Measurements from ENCODE around the gene NEK1. TPM values are rescaled to one million over a fixed set of nuclear protein-coding genes. Genes with fewer than 3 reads are reported as not detected.
"Not testable (repeated sequence)": the region's sequence is repeated elsewhere in the genome, so short reads cannot be mapped to it uniquely, and the experiment has no call there.

NEK1 gene
- total RNA-seq, 4 donors from 2014 or later: 10.2 to 15.8 (median 12.9) TPM

GRCh38 chr4:169437299-169438047, 174.9 kb downstream of the NEK1 start:
- intact Hi-C loops (cut with DNase I): no loop called here
- 89% methylated on average over 7 of the region's 7 CpGs for WGBS
- TF ChIP-seq EP300 (IDR thresholded peaks at IDR 0.05): no peak
- TF ChIP-seq POLR2A (IDR thresholded peaks at IDR 0.05; ENCODE audit: low read depth): no peak
- TF ChIP-seq POLR2AphosphoS5 (IDR thresholded peaks at IDR 0.05): no peak
- no peak for TF ChIP-seq CTCF (IDR thresholded peaks at IDR 0.05)
- H3K4me3 ChIP-seq: no peak overlapping the region
- DNase-seq (ENCODE audit: extremely low spot score): no peak
- peaks cover 6 to 21% (median 12%) of the 10 kb centered on the region in 4 donors for H3K4me1 ChIP-seq
- no peak overlapping the region for H3K27ac ChIP-seq (replicated peaks in 1 of 4)
- H3K36me3 ChIP-seq: peaks cover 0 to 15% (median 4%) of the 10 kb centered on the region in 4 donors
- H3K27me3 ChIP-seq: no peaks in the 10 kb centered on the region
- no peaks in the 10 kb centered on the region for H3K9me3 ChIP-seq

DNA sequence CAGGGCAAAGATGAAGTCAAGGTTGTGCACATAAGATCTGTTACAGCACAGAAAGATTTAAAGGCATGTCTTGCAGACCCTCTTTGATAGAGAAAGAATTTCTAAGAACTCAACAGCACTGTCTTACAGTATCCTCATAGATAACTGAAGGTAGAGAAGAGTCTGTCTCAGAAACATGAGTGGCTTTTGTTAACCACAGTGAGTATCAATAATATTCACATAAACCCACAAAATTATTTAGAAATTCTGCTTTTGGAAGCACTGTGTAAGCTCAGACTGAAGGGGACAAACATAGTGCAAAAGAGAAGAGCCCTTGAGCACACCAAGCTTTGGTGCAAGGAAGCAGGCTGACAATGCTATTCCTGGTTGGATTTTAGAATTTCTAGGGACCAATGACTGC, 175.6 kb downstream of the NEK1 start:
- no peak overlapping the region for H3K27ac ChIP-seq (replicated peaks in 1 of 4)
- TF ChIP-seq POLR2A (IDR thresholded peaks at IDR 0.05; ENCODE audit: low read depth) (no peak), CTCF (IDR thresholded peaks at IDR 0.05) (no peak), POLR2AphosphoS5 (IDR thresholded peaks at IDR 0.05) (no peak), EP300 (IDR thresholded peaks at IDR 0.05) (no peak)
- DNase-seq (ENCODE audit: extremely low spot score): no peak

GRCh38 chr4:169428376-169428775, 184.0 kb downstream of the NEK1 start:
- Histone ChIP-seq H3K36me3 (peaks cover 8 to 44% (median 21%) of the 10 kb centered on the region in 4 donors), H3K9me3 (no peaks in the 10 kb centered on the region), H3K4me3 (no peak overlapping the region), H3K4me1 (no peaks in the 10 kb centered on the region), H3K27me3 (no peaks in the 10 kb centered on the region), H3K27ac (replicated peaks in 1 of 4) (no peak overlapping the region)
- 60% methylated on average over 3 of the region's 3 CpGs for WGBS
- DNase-seq (ENCODE audit: extremely low spot score): no peak
- TF ChIP-seq POLR2AphosphoS5 (IDR thresholded peaks at IDR 0.05) (no peak), EP300 (IDR thresholded peaks at IDR 0.05) (no peak), POLR2A (IDR thresholded peaks at IDR 0.05; ENCODE audit: low read depth) (no peak), CTCF (IDR thresholded peaks at IDR 0.05) (no peak)
- intact Hi-C loops (cut with DNase I): no loop called here

More for the DNA sequence above, 175.6 kb downstream of the NEK1 start:
- intact Hi-C loops (cut with DNase I): no loop called here
- no peaks in the 10 kb centered on the region for H3K27me3 ChIP-seq
- H3K4me1 ChIP-seq: peaks cover 6 to 21% (median 12%) of the 10 kb centered on the region in 4 donors
- H3K9me3 ChIP-seq: no peaks in the 10 kb centered on the region
- H3K4me3 ChIP-seq: no peak overlapping the region
- peaks cover 0 to 18% (median 4%) of the 10 kb centered on the region in 4 donors for H3K36me3 ChIP-seq

- H3K4me1 ChIP-seq; H3K4me3 ChIP-seq; DNase-seq (ENCODE audit: extremely low spot score); H3K27me3 ChIP-seq; H3K27ac ChIP-seq (replicated peaks in 1 of 4); intact Hi-C loops (cut with DNase I); H3K9me3 ChIP-seq: not testable (repeated sequence)
- WGBS: 96% methylated on average over 2 of the region's 2 CpGs
- peaks cover 8 to 43% (median 20%) of the 10 kb centered on the region in 4 donors for H3K36me3 ChIP-seq
Measured at GRCh38 chr4:169427727-169428126, 184.7 kb downstream of the NEK1 start.

- H3K27me3 ChIP-seq: no peaks in the 10 kb centered on the region
- H3K27ac ChIP-seq (replicated peaks in 1 of 4): no peak overlapping the region
- H3K4me1 ChIP-seq: no peaks in the 10 kb centered on the region
- peaks cover 8 to 34% (median 18%) of the 10 kb centered on the region in 4 donors for H3K36me3 ChIP-seq
- intact Hi-C loops (cut with DNase I): no loop called here
- H3K4me3 ChIP-seq: no peak overlapping the region
- no peak for TF ChIP-seq POLR2AphosphoS5 (IDR thresholded peaks at IDR 0.05)
- TF ChIP-seq POLR2A (IDR thresholded peaks at IDR 0.05; ENCODE audit: low read depth): no peak
- TF ChIP-seq CTCF (IDR thresholded peaks at IDR 0.05): no peak
- no peak for TF ChIP-seq EP300 (IDR thresholded peaks at IDR 0.05)
- no peak for DNase-seq (ENCODE audit: extremely low spot score)
- WGBS: 95% methylated on average over 4 of the region's 4 CpGs
- no peaks in the 10 kb centered on the region for H3K9me3 ChIP-seq
Measured at GRCh38 chr4:169420291-169420690, 192.1 kb downstream of the NEK1 start.
